Fibroblast of mammary gland (primary cell): ENCODE results near the gene ZNF547.

Source experiments
- DNase-seq: peaks from one replicate; pipeline ENCODE4 v3.0.0-alpha.2; 2010; ENCODE audit warnings: low read depth
- H3K4me3 ChIP-seq: 2 replicates; pipeline ENCODE4 v1.5.1; 2011; ENCODE audit warnings: low read depth, mild to moderate bottlenecking, low read length, moderate library complexity; ENCODE audit not compliant: control insufficient read depth
- CTCF ChIP-seq: conservative IDR thresholded peaks from 2 replicates; pipeline ENCODE4 v1.5.1; 2011; ENCODE audit warnings: low read depth, low read length, inconsistent platforms; ENCODE audit not compliant: control insufficient read depth, insufficient read depth

Gene ZNF547

GRCh38 chr19:57321751-57322150 lies 41.6 kb upstream of the ZNF547 start:
- no peak for DNase-seq
- H3K4me3 ChIP-seq, result no peak overlapping the region
- no peak for TF ChIP-seq CTCF

GRCh38 chr19:57324992-57325391 lies 38.4 kb upstream of the ZNF547 start:
- no peak for DNase-seq
- H3K4me3 ChIP-seq, result no peak overlapping the region
- TF ChIP-seq CTCF, result no peak

- DNase-seq, result no peak
- no peak overlapping the region for H3K4me3 ChIP-seq
- TF ChIP-seq CTCF, result no peak
These were observed 35.4 kb upstream of the ZNF547 start for GRCh38 chr19:57327993-57328392.

- TF ChIP-seq CTCF, result no peak
- no peak overlapping the region for H3K4me3 ChIP-seq
- DNase-seq, result no peak
These were observed 29.2 kb upstream of the ZNF547 start for GRCh38 chr19:57334191-57334590.

GRCh38 chr19:57338877-57339276 lies 24.5 kb upstream of the ZNF547 start:
- DNase-seq, result no peak
- no peak for TF ChIP-seq CTCF
- no peak overlapping the region for H3K4me3 ChIP-seq

GRCh38 chr19:57342582-57342981 lies 20.8 kb upstream of the ZNF547 start:
- no peak overlapping the region for H3K4me3 ChIP-seq
- DNase-seq, result no peak
- TF ChIP-seq CTCF, result no peak

GRCh38 chr19:57348136-57348535 lies 15.2 kb upstream of the ZNF547 start:
- DNase-seq, result peak; percentile 56
- TF ChIP-seq CTCF, result no peak
- H3K4me3 ChIP-seq, result no peak overlapping the region
